NOMO-1 (cell line): Measurements from ENCODE around the gene ZBED3.
A peak's percentile ranks its signal among the peaks of the same experiment; 100 is the strongest.

Experiments used
- DNase-seq, 2 experiments: peaks; one replicate each; lab custom pipeline; 2025; ENCODE audit not compliant: unreplicated experiment in 2 of 2; lab: John Stamatoyannopoulos, UW

ZBED3 gene

DNA sequence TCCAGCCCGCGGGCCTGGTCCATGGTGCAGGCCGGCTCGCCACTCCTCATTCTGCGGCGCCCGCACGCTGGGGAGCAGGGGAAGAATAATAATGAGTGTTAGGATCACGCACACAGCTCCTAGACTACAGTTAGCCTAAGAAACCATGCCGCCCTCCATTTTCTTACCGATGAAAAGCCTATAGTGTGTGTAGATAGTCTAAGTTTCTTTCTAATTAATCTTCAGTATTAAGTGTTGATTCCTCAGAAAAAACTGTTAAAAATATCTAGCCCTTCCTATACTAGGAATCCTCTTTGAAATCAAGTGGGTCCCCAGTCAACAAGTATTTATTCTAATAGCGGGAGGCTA is 9.3 kb downstream of the ZBED3 start:
- no peak for DNase-seq

DNA sequence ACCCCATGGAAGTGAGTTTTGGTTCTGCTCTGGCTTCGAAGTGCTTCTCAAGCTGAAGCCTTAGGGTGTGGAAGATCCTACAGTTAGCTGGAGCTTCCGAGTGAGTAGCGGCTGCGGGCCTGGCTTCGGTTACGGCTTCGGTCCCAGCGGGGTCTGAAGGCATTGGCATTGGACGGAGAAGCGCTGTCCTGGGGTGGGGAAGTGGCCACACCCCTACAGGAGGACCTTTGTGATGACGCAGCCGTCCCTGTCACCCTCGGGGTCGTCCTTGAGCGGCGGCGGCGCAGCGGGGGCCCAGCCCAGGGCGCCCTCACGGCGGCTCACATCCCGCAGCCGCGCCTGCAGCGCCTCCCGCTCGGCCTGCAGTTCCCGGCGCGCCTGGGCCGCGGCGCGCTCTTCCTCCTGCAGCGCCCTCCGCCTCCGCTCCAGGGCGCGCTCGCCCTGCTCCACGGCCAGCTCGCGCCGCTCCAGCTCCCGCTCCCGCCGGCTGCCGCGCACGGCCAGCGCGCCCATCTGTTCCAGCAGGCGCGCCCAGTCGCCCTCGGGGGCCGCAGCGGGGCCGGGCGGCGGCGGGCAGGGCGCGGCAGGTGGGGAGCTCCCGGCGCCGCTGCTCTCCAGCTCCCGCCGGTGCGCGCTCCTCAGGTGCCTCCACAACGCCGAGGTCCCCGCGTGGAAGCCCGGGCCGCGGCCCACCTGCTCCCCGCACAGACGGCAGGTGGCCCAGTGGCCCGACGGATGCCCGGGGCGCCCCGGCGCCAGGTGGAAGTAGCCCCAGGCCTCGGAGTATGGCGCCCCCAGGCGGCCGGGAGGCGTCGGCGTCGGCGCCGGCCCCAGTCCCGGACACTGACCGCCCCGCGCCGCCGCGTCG is 9.9 kb downstream of the ZBED3 start:
- DNase-seq = peak; percentile 3 to 6

DNA sequence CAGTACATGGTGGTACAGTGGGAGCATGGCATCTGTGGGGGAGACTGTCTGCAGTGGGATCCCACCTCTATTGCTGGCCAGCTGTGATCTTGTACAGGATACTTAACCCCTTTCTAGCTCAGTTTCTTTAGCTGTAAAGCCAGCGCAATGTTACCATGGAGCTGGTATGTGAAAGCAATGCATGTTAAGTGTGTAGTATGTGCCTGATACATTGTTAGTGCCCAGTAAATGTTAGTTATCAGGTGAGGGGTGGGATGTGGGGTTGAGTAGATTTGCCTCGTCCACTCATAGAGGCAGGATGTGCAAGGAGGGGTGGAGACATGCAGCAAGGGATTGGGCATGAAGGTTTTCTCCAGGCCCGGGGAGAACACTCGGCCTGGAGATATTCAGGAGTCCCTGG is 12.3 kb downstream of the ZBED3 start:
- DNase-seq = no peak

DNA sequence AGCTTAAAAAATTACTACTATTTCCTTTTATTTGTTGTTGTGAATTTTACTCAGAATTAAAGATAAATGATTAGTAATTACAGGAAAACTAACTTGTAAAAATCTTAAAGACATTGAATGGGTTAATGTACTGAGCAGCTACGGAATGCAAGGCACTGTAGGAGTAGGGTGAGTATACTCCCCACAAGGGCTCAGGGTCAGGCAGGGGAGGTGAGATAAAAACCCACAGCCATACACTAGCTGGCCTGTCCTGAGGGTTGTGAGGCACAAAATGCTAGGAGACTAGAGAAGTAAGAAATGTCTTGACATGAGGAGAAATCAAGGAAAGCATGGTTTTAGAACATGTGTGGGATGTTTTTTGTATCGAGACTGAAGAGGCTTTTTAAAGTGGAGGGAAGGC is 13.4 kb downstream of the ZBED3 start:
- no peak for DNase-seq

DNA sequence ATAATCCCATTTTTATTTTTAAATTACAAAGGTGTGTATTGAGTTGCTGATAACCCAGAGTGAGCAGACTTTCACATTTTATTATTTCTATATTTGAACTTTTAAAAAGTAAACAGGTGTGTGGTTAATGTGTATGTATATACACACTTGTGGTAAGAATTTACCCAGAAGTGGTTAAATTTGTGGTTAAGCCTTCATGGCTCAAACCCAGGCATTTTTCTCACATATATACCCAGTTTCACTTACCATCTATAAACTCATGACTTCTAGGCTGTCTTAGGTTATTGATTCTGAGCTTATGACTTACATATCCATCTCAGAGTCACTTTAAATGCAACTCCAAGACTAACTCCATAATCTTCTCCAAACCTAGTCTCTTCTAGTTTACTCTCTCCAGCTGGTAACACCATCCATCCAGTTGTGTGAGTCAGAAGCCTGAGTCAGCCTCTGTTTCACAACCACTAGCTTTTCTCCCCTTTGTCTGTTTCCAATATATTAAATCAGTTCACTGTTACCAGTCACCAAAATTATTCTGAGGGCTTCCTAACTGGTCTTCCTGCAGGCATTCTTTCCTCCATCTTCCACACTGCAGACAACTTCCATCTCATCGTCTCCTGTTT is 20.2 kb downstream of the ZBED3 start:
- peak; percentile 11 to 60 for DNase-seq

DNA sequence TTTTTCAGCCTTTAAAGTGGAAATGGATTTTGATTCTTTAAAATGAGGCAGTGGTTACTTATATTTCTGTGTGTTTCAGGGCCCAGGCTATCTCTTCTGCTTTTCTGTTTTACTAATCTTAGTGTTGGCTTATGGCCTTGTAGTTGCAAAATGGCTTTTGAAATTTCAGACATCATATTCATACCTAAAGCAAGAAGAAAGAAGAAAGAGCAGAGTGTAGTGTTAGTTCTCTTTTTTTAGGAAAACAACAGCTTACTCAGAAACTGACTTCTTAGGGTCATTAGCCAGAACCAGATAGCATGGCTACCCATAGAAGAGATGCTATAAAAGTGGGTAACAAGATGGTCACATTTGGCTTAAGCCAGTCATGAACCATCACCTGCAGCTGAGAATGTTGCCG is 20.9 kb downstream of the ZBED3 start:
- peak; percentile 67 to 68 for DNase-seq

DNA sequence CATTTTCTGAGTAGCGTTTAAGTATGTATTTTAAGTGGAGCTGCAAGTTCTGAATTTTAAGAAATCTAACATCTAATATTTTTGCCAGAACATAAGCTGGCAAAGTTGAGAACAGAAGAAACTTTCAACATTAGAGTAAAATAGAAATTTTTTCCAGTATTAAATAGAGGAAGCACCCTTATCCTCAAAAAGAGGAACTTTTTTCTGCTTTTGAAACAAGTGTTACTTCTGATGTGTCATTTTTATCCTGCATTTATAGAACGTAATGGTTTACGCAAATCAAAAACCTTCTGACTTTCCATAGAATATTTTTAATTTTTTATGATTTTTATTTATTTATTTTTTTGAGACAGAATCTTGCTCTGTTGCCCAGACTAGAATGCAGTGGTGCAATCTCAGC is 21.8 kb downstream of the ZBED3 start:
- DNase-seq = peak; percentile 45 to 83

DNA sequence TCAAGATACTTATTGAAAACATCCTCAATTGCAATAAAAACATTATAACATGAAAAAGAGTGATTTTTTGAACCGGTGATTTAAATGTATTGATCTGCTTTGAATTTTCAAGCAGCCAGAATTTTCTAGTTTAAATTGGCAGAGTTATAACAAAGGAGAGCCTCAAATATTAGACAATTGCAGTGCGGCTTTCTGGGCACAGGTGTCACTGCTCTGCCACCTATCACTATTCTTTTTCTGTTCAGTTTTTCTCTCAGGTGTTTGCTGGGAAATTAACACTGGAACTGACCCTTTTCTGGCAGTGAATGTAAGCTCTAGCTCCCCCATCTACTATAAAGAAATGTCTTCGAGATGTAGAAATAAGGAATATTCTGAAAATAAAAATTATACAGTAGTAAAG is 23.0 kb downstream of the ZBED3 start:
- no peak for DNase-seq

DNA sequence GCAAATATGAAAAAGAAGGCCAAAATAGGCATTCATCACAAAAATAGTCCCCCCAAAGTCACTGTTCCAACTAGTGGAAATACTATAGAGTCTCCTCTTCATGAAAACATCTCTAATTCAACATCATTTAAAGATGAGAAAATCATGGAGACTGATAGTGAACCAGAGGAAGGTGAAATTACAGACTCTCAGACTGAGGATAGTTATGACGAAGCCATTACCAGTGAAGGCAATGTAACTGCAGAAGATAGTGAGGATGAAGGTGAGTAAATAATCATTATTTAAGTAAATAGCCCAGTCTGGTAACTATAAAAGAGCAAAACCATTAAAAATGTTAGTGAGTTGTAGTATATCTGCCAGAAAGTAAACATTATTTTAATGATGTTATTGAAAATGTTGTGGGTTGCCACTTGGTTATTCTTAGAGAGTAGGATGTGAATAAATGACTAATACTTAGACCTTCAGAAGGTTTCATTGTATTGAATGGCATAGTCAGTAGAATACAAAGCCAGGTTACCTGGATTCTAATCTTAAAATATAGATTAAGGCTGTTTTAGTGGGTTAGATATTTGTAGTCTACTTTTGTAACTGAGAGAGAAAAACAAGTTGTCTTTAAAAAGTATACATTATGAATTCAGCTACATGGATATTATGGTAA is 40.5 kb downstream of the ZBED3 start:
- DNase-seq = no peak

DNA sequence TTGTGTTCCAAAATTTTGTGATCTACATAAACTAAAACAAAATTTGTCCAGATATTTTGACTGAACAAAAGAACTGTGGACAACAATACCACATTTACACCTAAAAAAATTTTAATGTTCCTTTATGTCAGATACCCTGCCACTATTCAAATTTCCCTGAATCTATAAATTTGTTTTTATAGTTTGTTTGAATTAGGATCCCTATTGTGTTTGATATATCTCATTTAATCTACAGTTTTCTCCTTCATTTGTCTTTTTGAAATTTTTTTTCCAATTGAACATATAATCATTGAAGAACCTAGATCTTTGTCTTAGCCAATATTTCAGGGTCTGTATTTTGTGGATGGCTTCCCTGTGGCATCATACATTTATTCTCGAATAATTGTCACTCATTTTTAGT is 51.1 kb downstream of the ZBED3 start:
- DNase-seq = no peak

DNA sequence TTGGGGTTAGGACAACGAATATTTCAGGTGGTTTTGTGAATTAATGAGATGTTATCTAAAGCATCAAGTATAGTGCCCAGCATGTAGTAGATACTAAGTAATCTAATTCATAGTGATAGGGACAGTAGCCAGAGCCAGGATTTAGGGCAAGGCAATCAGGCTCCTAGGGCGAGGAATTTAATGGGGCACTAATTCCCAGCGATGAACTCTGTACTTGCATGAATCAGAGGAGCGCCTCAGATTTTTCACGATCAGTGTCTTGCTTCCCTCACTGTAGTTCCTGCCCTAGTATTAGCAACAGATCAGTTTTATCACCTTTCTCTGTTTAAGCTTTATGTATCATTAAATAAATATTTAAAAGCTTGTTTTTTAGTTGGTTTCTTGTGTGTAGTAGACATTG is 53.7 kb downstream of the ZBED3 start:
- DNase-seq = no peak

DNA sequence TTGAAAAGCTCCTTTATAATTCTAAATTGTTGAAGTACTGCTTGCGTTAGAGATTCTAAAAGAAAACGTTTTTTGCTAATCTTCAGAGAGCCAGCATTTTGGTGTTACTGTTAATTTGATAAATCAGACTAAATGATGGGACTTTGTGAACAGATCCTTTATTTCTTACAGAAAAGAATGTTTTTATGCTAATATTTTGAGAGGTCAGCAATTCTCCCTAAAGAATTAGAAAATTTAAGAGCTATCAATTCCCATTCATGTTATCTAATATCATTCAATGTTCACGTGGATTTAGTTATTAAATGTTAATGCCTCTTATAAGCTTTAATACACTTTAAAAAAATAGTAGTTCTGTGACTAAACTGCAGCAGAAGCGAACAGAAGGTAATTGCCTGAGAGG is 54.5 kb downstream of the ZBED3 start:
- no peak for DNase-seq

DNA sequence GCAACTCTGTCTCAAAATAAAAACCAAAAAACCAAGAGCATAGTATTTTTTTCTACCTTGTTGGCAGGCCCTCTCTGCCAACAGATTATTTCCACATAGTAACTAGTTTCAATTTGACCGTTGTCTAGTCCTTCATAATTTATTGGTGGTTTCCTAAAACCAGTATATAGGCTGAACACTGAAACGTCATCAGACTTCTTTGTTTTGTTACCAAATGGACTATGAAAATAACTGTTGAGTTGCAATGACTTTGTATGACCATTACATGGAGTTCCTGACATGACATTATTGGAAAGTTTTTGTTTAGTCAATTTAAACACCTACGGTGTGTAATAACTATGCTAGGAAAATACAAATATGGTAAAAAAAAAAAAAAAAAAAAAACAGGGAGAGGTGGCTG is 55.2 kb downstream of the ZBED3 start:
- no peak for DNase-seq

DNA sequence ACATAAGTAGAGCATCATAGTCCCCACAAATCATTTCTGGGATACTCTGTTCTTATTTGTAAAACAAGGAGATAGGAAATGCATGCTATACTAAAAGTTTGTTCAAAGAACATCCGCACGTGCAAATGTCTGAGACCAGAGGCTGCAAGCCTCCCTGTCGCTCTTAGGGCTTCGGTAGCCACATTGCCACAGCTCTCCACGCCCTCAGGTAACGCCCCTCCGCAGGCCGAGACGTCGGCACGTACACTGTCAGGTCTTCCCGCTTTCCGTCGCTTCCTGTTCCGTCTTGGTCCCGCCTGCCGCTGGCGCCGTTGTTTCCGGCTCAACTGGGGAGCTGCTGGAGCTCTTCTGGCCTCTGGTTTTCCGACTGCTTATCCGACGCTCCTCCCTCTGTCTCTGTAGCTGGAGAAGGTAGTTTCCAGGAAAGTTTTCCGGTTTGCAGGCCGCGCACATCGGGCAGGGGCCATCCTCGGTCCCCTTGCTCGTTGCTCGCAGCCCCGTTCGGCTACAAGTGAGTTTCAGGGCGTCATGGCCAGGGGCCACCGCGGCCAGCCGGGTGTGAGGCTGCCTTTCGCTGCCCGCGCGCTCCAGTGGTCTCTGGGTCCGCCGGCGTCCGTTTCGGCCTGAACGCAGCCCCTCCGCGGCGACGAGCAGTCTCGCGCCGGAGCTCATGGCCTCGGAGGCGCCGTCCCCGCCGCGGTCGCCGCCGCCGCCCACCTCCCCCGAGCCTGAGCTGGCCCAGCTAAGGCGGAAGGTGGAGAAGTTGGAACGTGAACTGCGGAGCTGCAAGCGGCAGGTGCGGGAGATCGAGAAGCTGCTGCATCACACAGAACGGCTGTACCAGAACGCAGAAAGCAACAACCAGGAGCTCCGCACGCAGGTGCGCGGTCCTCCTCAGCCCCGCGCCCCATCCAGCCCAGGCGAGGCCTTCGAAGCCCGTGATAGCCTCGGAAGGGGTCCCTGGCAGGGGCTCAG is 56.7 kb downstream of the ZBED3 start, which contains the start of gene AGGF1:
TSS of gene AGGF1 (plus strand) at position 308 of the 975 bp plus-strand sequence. CDS start at position 671, 363 bp downstream.
- peak; percentile 92 to 93 for DNase-seq

DNA sequence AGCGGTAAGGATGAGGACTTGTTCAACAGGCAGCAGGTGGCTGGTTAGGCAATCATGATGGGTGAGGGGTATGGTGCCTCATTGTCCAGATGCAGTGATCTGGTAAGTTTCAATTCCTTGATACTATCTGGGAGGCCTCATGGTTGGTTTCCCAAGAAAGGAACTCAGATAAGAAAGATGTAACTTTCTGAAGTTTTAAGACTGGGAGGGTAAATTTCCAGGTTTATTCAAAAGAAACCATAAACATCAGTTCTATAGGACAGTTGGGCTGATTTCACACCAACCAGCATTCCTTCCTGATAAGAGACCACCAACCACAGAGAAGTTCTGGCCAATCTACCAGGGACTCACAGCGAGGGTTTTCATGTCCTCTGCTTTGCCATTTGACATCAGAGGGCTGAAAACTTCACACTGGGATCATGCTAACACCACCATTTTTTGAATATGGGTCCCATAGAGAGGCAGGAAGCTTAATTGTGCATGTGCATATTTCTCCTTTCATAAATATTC is 57.7 kb downstream of the ZBED3 start:
- no peak for DNase-seq

DNA sequence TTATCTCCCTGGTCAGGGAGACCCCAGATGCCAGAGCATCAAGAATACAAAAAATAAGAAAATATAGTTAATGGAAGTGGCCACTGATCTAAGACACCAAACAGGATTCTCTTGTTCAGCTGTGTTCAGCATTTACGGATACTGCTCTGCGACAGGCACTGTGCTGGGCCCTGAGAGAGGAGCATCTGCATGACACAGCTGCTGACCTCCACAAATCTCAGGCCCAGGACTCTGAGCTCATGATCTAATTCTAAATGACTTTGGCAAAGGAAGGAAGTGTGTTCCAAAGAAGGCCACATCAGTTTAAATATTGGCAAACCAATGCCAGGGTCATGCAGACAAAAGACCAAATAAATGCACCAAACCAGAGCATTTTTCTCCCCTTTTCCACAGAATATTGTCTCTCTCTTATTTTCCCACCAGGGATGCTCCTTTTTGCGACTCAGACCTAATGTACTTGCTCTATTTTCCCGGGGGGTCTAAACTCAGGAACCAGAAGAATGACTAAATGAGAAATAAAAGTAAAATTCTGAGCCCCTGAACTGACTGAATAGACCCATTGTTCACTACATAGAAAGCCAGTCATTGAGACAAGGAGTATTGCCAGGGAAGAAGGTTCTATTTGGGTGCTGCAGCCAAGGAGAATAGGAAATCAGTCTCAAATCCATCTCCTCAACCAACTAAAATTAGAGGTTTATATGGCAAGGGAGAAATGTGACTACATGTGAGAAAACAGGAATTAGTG is 58.3 kb downstream of the ZBED3 start:
- no peak for DNase-seq

DNA sequence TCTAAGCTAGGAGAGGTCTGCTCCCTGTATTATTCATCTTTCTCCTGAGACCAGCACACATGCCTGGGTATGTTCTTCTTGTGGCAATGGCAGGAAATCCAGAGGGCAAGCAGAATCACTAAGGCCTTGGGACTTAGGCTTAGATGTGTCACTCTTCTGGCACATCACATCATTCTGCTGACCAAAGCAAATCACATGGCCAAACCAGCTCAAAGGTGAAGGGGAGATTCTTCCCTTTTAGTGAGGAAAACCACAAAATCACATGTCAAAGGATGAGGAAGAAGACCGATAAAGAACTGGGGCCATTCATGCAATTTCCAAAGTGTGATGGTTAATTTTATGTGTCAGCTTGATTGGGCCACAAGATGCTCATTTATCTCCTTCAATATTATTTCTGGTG is 62.6 kb downstream of the ZBED3 start:
- peak; percentile 18 to 42 for DNase-seq

DNA sequence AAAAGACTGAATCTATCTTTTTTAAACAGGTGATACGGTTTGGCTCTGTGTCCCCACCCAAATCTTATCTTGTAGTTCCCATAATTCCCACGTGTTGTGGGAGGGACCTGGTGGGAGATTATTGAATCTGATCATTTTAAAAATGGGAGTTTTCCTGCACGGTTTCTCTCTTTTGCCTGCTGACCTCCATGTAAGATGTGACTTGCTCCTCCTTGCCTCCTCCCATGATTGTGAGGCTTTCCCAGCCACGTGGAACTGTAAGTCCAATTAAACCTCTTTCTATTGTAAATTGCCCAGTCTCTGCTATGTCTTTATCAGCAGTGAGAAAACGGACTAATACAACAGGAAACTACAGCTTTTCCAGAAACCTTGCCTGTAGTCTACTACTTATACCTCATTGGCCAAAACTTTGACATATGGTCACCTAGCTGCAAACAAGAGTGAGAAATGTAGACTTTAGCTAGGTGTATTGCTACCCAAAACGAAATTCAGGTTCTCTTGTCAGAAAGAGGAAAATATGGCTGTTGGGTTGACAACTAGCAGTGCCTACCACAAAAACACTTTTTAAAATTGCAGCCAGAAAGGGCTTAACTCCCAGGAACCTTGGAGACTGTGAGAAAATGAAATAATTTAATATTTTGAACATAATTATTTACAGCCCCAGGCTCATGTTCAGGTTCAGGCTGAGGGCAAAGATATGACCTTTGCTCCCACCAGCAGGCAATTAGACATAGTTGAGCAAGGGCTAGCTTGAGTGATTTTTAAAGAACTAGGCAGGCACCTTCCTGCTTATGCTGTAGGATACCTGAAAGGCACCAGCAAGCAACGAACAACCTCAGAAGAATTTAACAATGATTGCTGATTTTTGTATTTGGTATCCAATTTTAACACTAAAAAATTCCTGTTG is 64.3 kb downstream of the ZBED3 start:
- peak in 1 of 2 experiments; percentile 23 for DNase-seq
